AG09319 (cell line): ENCODE data around the gene PSME2.

Experiments used
- DNase-seq: peaks from one replicate; pipeline ENCODE4 v3.0.0-alpha.2; 2010; ENCODE audit warnings: low read depth; ENCODE audit errors: extremely low read depth
- TF ChIP-seq, protein P1 (sequence below): IDR thresholded peaks from 2 replicates; pipeline ENCODE4 v1.5.1; 2011; ENCODE audit warnings: low read depth, mild to moderate bottlenecking, inconsistent platforms, low read length, moderate library complexity

The PSME2 gene

GRCh38 chr14:24184104-24184970 is 37.9 kb upstream of the PSME2 start:
- no peak for DNase-seq
- TF ChIP-seq, protein P1, sequence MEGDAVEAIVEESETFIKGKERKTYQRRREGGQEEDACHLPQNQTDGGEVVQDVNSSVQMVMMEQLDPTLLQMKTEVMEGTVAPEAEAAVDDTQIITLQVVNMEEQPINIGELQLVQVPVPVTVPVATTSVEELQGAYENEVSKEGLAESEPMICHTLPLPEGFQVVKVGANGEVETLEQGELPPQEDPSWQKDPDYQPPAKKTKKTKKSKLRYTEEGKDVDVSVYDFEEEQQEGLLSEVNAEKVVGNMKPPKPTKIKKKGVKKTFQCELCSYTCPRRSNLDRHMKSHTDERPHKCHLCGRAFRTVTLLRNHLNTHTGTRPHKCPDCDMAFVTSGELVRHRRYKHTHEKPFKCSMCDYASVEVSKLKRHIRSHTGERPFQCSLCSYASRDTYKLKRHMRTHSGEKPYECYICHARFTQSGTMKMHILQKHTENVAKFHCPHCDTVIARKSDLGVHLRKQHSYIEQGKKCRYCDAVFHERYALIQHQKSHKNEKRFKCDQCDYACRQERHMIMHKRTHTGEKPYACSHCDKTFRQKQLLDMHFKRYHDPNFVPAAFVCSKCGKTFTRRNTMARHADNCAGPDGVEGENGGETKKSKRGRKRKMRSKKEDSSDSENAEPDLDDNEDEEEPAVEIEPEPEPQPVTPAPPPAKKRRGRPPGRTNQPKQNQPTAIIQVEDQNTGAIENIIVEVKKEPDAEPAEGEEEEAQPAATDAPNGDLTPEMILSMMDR = no peak

- no peak for DNase-seq
These were observed 36.6 kb upstream of the PSME2 start for GRCh38 chr14:24183014-24183481.

DNA sequence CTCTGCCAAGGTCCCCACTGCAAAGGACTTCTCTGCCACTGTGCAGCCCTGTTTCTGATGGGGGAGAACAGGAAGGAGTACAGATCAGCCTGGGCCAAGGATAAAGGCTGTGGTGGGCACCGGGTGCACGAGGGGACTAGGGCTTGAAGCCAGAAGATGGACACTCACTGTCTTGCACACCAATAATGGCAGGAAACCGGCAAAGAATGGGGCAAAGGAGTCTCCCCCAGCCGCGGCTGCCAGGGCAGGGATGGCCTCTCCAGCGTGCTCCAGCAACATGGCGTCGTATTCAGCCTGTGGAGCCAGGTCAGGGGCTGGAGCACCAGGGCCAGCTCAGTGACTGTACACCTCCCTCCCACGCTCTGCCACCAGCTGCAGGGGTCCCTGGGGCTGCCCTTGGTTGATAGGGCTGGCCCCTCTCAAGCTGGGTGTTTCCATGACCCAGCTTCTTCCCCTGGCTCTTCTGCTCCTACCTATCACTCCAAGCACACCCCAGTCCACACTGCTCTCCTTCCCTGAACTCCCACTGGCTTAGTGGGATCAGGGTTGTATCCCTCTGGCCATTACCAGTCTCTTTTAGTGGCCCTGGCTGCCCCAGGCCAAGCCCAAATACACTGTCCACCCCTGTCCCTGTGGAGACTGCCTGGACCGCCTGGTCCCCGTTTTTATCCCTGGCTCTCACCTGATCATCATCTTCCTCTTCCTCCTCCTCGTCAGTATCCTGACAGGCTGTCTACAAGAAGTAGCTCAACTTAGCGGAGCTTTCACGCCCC is 35.9 kb upstream of the PSME2 start:
- TF ChIP-seq, protein P1 = no peak
- no peak for DNase-seq

More at GRCh38 chr14:24183014-24183481, 36.6 kb upstream of the PSME2 start:
- TF ChIP-seq, protein P1 = no peak

DNA sequence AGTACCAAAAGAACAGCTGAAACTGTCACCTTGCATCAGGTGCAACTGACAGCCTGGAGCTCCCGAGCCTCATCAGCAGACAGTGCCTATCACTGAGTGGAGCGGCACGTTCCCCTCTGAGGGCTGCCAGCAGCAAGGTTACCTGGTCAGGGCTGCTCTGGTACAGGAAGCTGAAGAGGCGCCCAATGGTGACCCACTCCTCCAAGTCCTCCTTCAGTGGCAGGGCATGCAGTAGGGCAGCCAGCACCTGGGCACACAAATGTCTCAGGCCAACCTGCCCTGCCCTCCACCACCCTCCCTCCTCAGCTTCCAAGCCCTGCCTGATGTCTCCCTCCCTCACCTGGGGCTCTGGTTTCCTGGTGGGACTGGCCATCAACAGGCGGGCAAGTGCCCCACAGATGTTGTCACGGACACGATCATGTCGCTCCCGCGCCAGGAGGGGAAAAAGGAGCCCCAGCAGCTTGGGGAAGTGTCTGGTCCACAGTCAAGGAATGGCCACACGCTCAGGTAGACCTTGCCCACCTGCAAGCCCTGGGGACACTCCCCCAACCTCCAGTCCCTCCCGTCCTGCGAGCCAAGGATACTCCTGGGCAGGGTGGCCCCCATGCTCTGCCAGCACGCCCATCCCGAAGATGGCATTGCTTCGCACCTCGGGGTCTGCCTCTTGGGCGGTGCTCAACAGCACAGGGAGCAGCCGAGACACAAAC is 35.1 kb upstream of the PSME2 start:
- no peak for DNase-seq
- TF ChIP-seq, protein P1 = no peak

DNA sequence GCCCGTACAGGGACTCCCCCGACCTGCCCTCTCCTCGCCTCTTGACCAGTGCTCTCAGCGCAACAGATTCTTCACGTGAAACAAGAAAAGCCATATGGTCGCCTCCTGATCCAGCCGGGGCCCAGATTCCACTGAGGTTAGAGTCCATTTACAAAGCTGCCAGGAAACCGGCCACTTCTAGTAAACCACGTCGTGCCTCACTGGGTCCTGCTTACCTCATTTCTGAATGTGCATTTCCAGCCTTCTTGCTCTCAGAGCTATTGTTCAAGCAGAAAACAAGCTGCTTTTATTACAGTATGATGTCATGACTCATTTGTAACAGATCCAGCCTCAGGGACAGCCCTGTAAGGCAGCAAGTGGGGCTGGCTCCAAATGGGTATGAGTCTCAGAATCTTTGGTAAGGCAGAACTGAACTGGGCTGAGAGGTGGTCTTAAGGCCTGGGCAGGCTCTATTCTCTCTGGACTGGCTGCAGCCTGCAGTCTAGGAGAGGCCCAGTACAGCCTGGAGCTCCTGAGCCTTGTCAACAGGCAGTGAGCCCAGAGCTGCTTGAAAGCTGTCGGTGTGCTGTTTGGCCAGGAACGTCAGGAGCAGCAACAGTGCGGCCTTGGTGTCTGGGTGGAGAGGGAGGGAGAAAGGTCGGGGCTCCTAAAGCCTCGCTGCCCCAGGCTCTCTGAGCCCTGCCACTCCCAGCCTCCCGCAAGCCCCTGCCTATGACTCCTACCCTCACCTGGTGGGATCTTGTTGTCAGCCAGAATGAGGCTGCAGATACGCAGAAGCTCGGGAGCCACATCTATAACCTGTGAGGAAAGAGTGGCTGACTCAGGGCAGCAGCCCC is 33.8 kb upstream of the PSME2 start:
- DNase-seq = peak; percentile 63
- TF ChIP-seq, protein P1 = no peak

- no peak for DNase-seq
- TF ChIP-seq, protein P1 = no peak
These were observed 33.0 kb upstream of the PSME2 start for GRCh38 chr14:24179294-24179960.
